ENCODE measurements around the gene PDIA5.

PDIA5 gene

DNA sequence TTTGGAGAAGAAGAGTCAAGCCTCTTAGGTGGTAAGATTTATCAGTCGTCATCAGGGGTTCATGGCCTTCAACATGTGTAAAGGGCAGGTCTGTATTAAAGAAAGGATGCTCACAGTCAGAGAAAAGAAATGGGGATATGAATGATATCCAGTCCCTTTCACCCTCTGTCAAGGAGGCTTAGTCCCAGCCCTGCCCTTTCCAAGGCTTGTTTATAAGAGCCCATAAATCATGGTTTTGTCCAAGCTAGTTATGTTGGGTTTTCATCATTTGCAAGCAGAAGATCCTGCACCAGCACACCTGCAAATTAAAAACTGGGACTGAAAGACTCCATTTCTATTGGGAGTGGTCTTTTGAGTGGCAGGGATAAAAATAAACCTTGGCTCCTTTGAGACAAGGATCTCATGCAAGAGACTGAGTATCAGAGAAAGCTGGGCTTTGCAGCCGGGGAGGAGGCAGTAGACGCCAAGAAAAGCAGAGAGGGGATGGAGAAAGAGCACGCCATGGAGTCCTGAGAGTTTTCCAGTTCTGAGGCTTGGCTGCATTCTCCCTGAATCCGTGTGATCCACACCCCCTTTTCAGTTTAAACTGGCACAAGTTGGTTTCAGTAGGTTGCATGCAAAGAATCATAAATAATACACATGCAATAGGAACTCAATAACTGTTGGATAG, 12.6 kb upstream of the PDIA5 start:
- Mint-ChIP-seq H3K27ac (no peak overlapping the region), H3K4me3 (no peak overlapping the region), H3K36me3 (ENCODE audit: low read depth) (no peaks in the 10 kb centered on the region), H3K4me1 (ENCODE audit: low read depth) (no peaks in the 10 kb centered on the region), H3K9me3 (no peaks in the 10 kb centered on the region), H3K27me3 (ENCODE audit: low read depth) (peaks cover 16% of the 10 kb centered on the region)

DNA sequence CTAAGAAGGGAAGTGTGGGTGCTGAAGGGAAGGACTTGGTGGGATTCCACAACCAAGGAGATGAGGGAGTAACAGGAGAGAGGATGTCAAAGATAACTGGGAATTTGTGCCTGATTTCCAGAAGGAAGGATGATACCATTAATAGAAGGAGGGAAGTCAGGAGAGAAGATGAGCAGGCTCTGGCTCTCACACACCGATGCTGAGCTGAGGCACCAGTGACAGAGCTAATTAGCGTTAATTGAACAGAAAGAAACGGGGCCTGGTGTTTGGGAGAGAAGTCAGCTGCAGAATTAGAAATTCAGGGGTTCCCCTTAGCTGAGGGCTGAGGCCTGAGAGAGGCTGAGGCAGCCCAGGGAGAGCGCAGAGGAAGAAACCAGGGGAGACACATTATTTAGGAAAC, 11.9 kb upstream of the PDIA5 start:
- Mint-ChIP-seq H3K4me1 (ENCODE audit: low read depth) (no peaks in the 10 kb centered on the region), H3K9me3 (no peaks in the 10 kb centered on the region), H3K27ac (no peak overlapping the region), H3K36me3 (ENCODE audit: low read depth) (no peaks in the 10 kb centered on the region), H3K27me3 (ENCODE audit: low read depth) (peaks cover 16% of the 10 kb centered on the region), H3K4me3 (no peak overlapping the region)

GRCh38 chr3:123055352-123055751, 11.5 kb upstream of the PDIA5 start:
- no peak overlapping the region for H3K27ac Mint-ChIP-seq
- H3K4me1 Mint-ChIP-seq (ENCODE audit: low read depth), result no peaks in the 10 kb centered on the region
- H3K27me3 Mint-ChIP-seq (ENCODE audit: low read depth), result peaks cover 16% of the 10 kb centered on the region
- H3K36me3 Mint-ChIP-seq (ENCODE audit: low read depth), result no peaks in the 10 kb centered on the region
- H3K4me3 Mint-ChIP-seq, result no peak overlapping the region
- no peaks in the 10 kb centered on the region for H3K9me3 Mint-ChIP-seq

DNA sequence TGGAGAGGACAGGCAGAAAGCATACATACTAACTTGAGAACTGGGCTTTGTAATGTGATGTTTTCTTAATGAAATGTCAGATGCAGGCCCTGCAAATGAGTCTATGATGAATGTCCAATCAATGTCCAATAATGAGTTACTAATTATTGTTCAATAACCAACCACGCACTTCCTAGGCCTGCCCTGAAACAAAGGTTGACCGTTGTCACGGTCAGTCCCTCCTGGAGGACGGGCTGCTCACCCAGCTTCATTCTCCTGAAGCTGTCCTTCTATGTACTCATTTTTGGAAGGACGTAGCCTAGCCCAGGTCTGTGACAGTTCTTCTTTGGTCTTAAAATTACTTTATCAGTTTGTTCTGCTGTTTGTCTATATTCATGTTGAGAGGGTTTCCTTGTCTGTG, 8.3 kb upstream of the PDIA5 start:
- Mint-ChIP-seq H3K9me3 (no peaks in the 10 kb centered on the region), H3K4me3 (no peak overlapping the region), H3K27ac (no peak overlapping the region), H3K27me3 (ENCODE audit: low read depth) (peaks cover 18% of the 10 kb centered on the region), H3K4me1 (ENCODE audit: low read depth) (no peaks in the 10 kb centered on the region), H3K36me3 (ENCODE audit: low read depth) (no peaks in the 10 kb centered on the region)

DNA sequence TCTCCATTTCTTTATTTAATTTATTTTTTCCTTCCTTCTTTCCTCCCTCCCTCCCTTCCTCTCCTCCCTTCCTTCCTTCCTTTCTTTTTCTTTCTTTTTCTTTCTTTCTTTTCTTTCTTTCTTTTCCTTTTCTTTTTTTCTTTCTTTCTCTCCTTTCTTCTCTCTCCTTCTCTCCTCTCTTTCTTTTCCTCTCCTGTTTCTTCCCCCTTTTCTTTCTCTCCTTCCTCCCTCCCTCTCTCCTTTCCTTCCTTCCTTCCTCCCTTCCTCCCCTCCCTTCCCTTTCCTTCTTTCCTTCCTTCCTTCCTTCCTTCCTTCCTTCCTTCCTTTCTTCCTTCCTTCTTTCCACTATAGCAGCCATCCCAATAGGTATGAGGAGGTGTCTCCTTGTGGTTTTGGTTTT, 6.8 kb upstream of the PDIA5 start:
- Mint-ChIP-seq H3K27ac (no peak overlapping the region), H3K27me3 (ENCODE audit: low read depth) (peaks cover 18% of the 10 kb centered on the region), H3K4me3 (no peak overlapping the region), H3K4me1 (ENCODE audit: low read depth) (peaks cover 10% of the 10 kb centered on the region), H3K36me3 (ENCODE audit: low read depth) (no peaks in the 10 kb centered on the region), H3K9me3 (no peaks in the 10 kb centered on the region)

DNA sequence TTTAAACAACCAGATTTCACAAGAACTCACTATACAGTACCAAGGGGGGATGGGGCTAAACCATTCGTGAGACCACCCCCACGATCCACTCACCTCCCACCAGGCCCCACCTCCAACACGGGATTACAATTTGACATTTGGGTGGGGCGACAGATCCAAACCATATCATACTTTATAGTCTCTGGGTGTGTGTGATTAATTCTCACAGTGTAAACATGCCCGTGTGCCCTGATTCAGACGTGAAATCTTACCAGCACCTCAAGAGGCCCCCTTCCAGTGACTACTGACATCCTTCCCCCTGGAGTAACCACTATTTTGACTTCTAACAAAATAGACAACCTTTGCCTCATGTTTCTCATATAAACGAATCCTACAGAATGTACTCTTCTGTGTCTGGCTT, 5.0 kb upstream of the PDIA5 start:
- no peak overlapping the region for H3K4me3 Mint-ChIP-seq
- peaks cover 17% of the 10 kb centered on the region for H3K4me1 Mint-ChIP-seq (ENCODE audit: low read depth)
- H3K36me3 Mint-ChIP-seq (ENCODE audit: low read depth), result no peaks in the 10 kb centered on the region
- H3K27ac Mint-ChIP-seq, result no peak overlapping the region
- H3K27me3 Mint-ChIP-seq (ENCODE audit: low read depth), result peaks cover 18% of the 10 kb centered on the region
- no peaks in the 10 kb centered on the region for H3K9me3 Mint-ChIP-seq

GRCh38 chr3:123063034-123063433, 3.8 kb upstream of the PDIA5 start:
- Mint-ChIP-seq H3K4me3 (no peak overlapping the region), H3K4me1 (ENCODE audit: low read depth) (peaks cover 22% of the 10 kb centered on the region), H3K27me3 (ENCODE audit: low read depth) (peaks cover 18% of the 10 kb centered on the region), H3K27ac (no peak overlapping the region), H3K9me3 (no peaks in the 10 kb centered on the region), H3K36me3 (ENCODE audit: low read depth) (peaks cover 3% of the 10 kb centered on the region)

DNA sequence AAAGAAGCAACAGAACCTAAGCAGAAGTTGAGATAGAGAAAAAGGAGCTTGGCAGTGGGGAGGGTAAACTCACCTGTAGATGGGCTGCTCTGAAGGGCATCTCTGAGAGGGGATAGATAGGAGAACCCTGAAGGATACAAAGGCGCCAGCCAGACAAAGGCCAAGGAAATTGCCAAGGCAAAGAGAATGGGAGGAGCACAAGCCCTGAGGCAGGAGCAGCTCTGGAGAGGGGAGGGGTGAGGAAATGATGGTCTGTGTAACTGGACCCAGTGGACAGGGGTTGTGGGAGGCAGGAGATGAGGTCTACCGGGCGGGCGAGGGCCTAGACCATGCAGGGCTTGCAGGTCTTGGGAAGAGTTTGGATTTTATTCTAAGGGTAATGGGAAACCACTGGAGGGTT, 2.3 kb upstream of the PDIA5 start:
- Mint-ChIP-seq H3K4me3 (peak overlapping the region; percentile 12), H3K27me3 (ENCODE audit: low read depth) (peaks cover 18% of the 10 kb centered on the region), H3K9me3 (no peaks in the 10 kb centered on the region), H3K36me3 (ENCODE audit: low read depth) (peaks cover 3% of the 10 kb centered on the region), H3K4me1 (ENCODE audit: low read depth) (peaks cover 31% of the 10 kb centered on the region), H3K27ac (peak overlapping the region; percentile 37)

DNA sequence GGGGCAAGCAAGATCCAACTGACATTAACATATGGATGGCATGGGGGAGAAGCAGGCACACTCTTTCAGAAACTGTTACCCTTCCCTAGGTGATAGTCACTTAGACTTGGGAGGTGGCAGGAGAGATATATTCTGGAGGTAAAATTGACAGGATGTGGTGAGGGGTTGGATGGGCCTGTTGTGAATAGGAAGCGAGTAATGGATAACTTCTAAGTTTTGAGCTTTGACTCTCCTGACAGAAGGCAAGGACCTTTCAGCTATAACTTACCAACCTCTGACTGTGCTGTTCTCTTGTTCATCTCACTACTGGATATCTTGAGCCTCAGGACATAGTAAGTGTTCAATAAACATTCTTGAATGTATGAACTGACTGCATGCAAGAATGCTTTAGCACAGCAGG, 1.9 kb upstream of the PDIA5 start:
- no peak overlapping the region for H3K27ac Mint-ChIP-seq
- peaks cover 31% of the 10 kb centered on the region for H3K4me1 Mint-ChIP-seq (ENCODE audit: low read depth)
- peak overlapping the region; percentile 18 for H3K4me3 Mint-ChIP-seq
- H3K27me3 Mint-ChIP-seq (ENCODE audit: low read depth), result peaks cover 18% of the 10 kb centered on the region
- peaks cover 3% of the 10 kb centered on the region for H3K36me3 Mint-ChIP-seq (ENCODE audit: low read depth)
- H3K9me3 Mint-ChIP-seq, result no peaks in the 10 kb centered on the region

DNA sequence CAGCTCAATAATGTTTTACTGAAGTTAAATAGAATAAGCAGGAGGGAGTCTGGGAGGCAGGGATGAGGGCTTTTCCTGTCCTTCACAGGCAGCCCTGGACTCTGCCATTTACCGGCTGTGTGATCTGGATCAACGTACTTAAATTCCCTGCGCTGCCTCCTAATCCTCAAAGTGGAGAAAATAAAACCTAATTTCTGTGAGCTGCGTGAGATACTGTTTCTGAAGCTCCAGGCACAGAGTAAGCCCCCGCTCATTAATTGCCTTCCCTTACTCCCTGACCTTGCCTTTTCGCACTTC, 278 bp upstream of the PDIA5 start:
- Mint-ChIP-seq H3K4me1 (ENCODE audit: low read depth) (peaks cover 31% of the 10 kb centered on the region), H3K27ac (peak overlapping the region; percentile 35), H3K27me3 (ENCODE audit: low read depth) (peaks cover 7% of the 10 kb centered on the region), H3K4me3 (peak overlapping the region; percentile 83), H3K9me3 (no peaks in the 10 kb centered on the region), H3K36me3 (ENCODE audit: low read depth) (peaks cover 3% of the 10 kb centered on the region)

- peaks cover 3% of the 10 kb centered on the region for H3K36me3 Mint-ChIP-seq (ENCODE audit: low read depth)
- peaks cover 40% of the 10 kb centered on the region for H3K4me1 Mint-ChIP-seq (ENCODE audit: low read depth)
- H3K27me3 Mint-ChIP-seq (ENCODE audit: low read depth), result peaks cover 2% of the 10 kb centered on the region
- H3K27ac Mint-ChIP-seq, result no peak overlapping the region
- H3K9me3 Mint-ChIP-seq, result no peaks in the 10 kb centered on the region
- H3K4me3 Mint-ChIP-seq, result peak overlapping the region; percentile 83
Observed at GRCh38 chr3:123067689-123068600, 1.1 kb downstream of the PDIA5 start.

GRCh38 chr3:123068601-123069381, 2.0 kb downstream of the PDIA5 start:
- Mint-ChIP-seq H3K27ac (no peak overlapping the region), H3K36me3 (ENCODE audit: low read depth) (peaks cover 3% of the 10 kb centered on the region), H3K4me3 (peak overlapping the region; percentile 83), H3K9me3 (no peaks in the 10 kb centered on the region), H3K27me3 (ENCODE audit: low read depth) (no peaks in the 10 kb centered on the region), H3K4me1 (ENCODE audit: low read depth) (peaks cover 40% of the 10 kb centered on the region)

GRCh38 chr3:123070510-123070909, 3.7 kb downstream of the PDIA5 start:
- H3K4me3 Mint-ChIP-seq, result no peak overlapping the region
- no peaks in the 10 kb centered on the region for H3K27me3 Mint-ChIP-seq (ENCODE audit: low read depth)
- peaks cover 3% of the 10 kb centered on the region for H3K36me3 Mint-ChIP-seq (ENCODE audit: low read depth)
- no peak overlapping the region for H3K27ac Mint-ChIP-seq
- H3K9me3 Mint-ChIP-seq, result no peaks in the 10 kb centered on the region
- peaks cover 31% of the 10 kb centered on the region for H3K4me1 Mint-ChIP-seq (ENCODE audit: low read depth)

- H3K4me1 Mint-ChIP-seq (ENCODE audit: low read depth), result peaks cover 32% of the 10 kb centered on the region
- H3K9me3 Mint-ChIP-seq, result no peaks in the 10 kb centered on the region
- H3K4me3 Mint-ChIP-seq, result no peak overlapping the region
- H3K36me3 Mint-ChIP-seq (ENCODE audit: low read depth), result peaks cover 3% of the 10 kb centered on the region
- no peaks in the 10 kb centered on the region for H3K27me3 Mint-ChIP-seq (ENCODE audit: low read depth)
- H3K27ac Mint-ChIP-seq, result no peak overlapping the region
Observed at GRCh38 chr3:123071146-123071545, 4.3 kb downstream of the PDIA5 start.

- Mint-ChIP-seq H3K4me3 (no peak overlapping the region), H3K36me3 (ENCODE audit: low read depth) (peaks cover 3% of the 10 kb centered on the region), H3K27me3 (ENCODE audit: low read depth) (no peaks in the 10 kb centered on the region), H3K9me3 (no peaks in the 10 kb centered on the region), H3K4me1 (ENCODE audit: low read depth) (peaks cover 32% of the 10 kb centered on the region), H3K27ac (no peak overlapping the region)
Observed at GRCh38 chr3:123071581-123071980, 4.8 kb downstream of the PDIA5 start.
